ENCODE data around the gene RIN2. TPM values are rescaled to one million over a fixed set of nuclear protein-coding genes. Genes with fewer than 3 reads are reported as not detected.

Gene RIN2, protein sequence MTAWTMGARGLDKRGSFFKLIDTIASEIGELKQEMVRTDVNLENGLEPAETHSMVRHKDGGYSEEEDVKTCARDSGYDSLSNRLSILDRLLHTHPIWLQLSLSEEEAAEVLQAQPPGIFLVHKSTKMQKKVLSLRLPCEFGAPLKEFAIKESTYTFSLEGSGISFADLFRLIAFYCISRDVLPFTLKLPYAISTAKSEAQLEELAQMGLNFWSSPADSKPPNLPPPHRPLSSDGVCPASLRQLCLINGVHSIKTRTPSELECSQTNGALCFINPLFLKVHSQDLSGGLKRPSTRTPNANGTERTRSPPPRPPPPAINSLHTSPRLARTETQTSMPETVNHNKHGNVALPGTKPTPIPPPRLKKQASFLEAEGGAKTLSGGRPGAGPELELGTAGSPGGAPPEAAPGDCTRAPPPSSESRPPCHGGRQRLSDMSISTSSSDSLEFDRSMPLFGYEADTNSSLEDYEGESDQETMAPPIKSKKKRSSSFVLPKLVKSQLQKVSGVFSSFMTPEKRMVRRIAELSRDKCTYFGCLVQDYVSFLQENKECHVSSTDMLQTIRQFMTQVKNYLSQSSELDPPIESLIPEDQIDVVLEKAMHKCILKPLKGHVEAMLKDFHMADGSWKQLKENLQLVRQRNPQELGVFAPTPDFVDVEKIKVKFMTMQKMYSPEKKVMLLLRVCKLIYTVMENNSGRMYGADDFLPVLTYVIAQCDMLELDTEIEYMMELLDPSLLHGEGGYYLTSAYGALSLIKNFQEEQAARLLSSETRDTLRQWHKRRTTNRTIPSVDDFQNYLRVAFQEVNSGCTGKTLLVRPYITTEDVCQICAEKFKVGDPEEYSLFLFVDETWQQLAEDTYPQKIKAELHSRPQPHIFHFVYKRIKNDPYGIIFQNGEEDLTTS
- 23.4 to 27.0 TPM (median 23.5 TPM) in 5 replicates for total RNA-seq (2022; extraction: Qiagen RNA extraction; ENCODE audit: low read depth)

DNA sequence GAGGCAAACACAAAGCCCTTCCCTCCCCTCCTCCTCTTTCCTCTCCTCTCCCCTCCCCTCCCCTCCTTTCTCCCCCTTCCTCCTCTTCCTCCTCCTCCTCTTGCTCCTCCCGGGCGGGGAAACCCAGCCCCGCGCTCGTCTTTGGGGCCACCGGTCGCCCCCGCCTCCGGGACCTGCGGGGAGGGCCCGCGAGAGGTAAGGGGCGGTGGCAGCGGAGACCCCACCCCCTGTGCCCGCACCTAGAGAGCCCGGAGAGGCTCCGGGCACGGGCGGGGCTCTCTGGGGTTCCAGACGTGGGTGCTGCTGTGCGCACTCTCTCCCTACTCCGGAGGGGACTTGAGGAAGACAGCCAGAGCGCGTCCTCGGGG is at the start of gene RIN2:
RIN2 (plus strand) TSS at position 126 of the 368 bp plus-strand sequence. CDS start 131,344 bp downstream, outside the sequence.

Data from A549 treated with GW870086 at 1 μM for 4 hours (cell line).